T47D (cell line): ENCODE results near the gene ANKRD40CL.
"Not testable (repeated sequence)": the region's sequence is repeated elsewhere in the genome, so short reads cannot be mapped to it uniquely, and the experiment has no call there.

Experiments
- DNase-seq, 2 experiments: peaks; one replicate each; pipeline versions ENCODE4 v3.0.0 to v3.0.0-alpha.2; 2011 to 2012; ENCODE audit warnings: low read depth in 1 of 2, low spot score in 1 of 2
- JUND ChIP-seq: IDR thresholded peaks from 2 replicates; pipeline ENCODE4 v1.6.1; 2012; ENCODE audit warnings: low read depth
- in situ Hi-C: cut with HindIII; loops from 2 replicates; pipeline ENCODE4 v1.10.0; 2016; ENCODE audit warnings: low sequenced_read_pairs, low pct_unique_long_range_greater_than_20kb

ANKRD40CL gene, protein sequence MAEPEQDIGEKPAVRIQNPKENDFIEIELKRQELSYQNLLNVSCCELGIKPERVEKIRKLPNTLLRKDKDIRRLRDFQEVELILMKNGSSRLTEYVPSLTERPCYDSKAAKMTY

DNA sequence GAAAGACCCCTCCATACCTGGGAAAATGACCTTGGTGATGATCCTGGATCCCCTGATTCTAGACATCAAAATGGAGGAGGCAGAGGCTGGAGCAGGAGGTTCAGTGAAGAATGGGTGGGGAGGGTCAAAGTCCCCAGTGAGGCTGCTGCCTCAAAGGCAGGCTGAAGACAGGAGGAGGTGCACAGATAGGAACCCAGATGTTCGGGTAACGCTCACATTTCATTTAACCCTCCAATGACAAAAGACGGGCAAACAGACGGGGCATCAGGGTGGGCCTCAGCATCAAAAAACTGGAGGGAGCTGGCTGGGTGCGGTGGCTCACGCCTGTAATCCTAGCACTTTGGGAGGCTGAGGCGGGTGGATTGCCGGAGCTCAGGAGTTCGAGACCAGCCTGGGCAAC is at the start of gene ANKRD40CL:
Gene ANKRD40CL (minus strand): TSS at position 73 of the 400 bp plus-strand sequence. CDS start 605 bp downstream, outside the sequence.
- no peak for TF ChIP-seq JUND

DNA sequence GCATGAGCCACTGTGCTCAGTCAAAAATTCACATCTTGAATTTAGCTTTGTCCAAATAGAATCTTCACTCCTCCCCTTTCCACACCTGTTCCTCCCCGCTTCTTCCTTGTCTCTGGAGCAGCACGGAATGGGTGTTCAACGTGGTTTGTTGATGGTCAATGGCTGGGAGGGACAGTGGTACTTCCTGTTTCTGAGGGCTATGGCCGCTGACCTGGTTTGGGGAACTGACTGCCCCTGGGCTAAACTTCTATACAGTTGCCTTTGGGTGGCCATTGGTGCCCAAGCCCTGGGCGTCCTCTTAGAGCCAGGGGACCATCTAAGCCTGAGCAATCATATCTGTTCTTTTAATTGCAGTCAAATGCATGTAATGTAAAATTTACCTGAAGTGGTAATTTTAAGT is 49.0 kb upstream of the ANKRD40CL start:
- no peak for TF ChIP-seq JUND
- in situ Hi-C loops: no loop called here
- no peak for DNase-seq

More for the DNA sequence above, at the start of gene ANKRD40CL:
- in situ Hi-C loops: no loop called here
- no peak for DNase-seq

- no peak for DNase-seq
- no peak for TF ChIP-seq JUND
- in situ Hi-C loops: no loop called here
Observed at GRCh38 chr17:50815400-50815799, 48.1 kb upstream of the ANKRD40CL start.

- no peak; the same call in 1 of the 2 replicates for TF ChIP-seq JUND
- in situ Hi-C loops: no loop called here
- no peak for DNase-seq
Observed at GRCh38 chr17:50813583-50813982, 46.3 kb upstream of the ANKRD40CL start.

DNA sequence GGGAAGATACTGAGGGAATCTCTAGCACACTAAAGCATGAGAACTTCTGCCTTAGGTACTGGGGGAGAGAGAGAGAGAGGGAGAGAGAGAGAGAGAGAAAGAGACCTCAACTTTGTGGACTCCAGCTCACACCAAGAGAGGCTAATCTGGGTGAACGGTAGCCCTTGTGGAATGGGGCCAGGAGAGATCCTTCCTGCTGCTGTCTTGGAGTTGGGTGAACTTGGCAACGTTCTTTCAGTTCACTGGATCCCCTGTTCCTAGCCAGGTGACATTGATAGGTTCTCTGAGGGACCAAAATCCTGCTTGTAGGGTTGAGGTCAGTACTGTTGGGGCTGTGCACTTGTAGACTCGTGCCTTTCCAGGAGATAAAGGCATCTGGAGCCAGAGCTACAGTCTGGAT is 41.6 kb upstream of the ANKRD40CL start:
- no peak for TF ChIP-seq JUND
- DNase-seq: no peak

DNA sequence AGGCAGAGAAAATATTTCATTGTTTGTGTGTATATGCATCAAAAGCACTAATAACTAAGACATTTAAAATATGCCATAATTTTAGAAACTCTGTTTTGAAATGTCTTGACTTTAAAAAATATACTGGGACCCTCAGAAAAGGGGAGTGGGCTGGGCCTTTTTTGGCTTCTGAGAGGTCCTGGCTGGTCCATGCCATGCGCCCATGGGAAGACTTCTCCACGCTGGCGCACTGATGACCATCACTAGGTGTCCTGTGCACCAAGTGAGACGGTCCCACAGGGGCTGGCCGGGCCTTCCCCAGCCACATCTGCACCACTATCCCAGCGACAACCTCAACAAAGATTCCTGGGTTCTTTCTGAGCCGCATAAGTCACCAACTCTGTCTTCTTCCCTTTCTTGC is 41.1 kb upstream of the ANKRD40CL start:
- in situ Hi-C loops: no loop called here
- DNase-seq: no peak
- no peak for TF ChIP-seq JUND

More for the DNA sequence above, 41.6 kb upstream of the ANKRD40CL start:
- in situ Hi-C loops: no loop called here

DNA sequence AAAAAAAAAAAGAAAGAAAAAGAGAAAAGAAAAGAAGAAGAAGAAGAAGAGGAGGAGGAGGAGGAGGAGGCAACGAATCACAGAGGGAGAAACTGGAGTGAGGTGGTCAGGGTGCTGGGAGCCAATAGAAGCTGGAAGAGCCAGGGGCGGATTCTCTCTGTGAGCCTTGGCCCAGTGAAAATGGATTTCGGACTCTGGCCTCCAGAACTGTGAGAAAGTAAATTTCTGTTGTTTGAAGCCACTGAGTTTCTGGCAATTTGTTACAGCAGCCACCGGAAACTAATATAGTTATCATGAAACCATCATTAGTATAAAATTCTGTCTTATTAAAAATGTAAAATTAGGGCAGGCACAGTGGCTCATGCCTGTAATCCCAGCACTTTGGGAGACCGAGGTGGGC is 40.4 kb upstream of the ANKRD40CL start:
- in situ Hi-C loops: no loop called here
- no peak for DNase-seq
- TF ChIP-seq JUND: no peak

- TF ChIP-seq JUND: no peak
- in situ Hi-C loops: no loop called here
- no peak for DNase-seq
Observed at GRCh38 chr17:50807009-50807408, 39.7 kb upstream of the ANKRD40CL start.

DNA sequence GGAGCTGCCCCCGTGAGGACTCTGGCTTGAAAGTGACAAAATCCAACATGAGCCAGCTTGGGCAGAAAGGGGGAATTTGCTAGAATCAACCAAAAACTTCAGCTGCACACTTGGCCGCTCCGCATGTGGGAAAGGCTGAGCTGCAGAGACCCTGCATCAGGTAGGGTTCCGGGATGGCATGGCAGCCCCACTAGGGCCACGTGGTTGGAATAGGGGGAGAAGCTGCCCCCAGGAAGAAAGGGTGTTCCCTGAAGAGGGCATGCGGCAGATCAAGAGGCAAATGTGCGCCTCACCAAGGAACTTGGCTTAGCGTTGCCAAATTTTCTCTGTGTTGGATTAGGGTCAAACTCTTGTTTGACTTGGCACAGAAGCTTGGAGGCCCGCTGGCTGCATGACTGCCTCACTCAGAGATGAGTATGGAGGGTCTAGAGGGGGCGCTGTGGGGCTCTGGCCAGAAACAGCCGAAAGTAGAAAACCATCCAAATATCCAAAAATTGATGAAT is 38.9 kb upstream of the ANKRD40CL start:
- in situ Hi-C loops: no loop called here
- peak; percentile 48 to 92 for DNase-seq
- TF ChIP-seq JUND: no peak

GRCh38 chr17:50805486-50805885 is 38.2 kb upstream of the ANKRD40CL start:
- in situ Hi-C loops: no loop called here
- DNase-seq: no peak

GRCh38 chr17:50804749-50805475 is 37.6 kb upstream of the ANKRD40CL start:
- DNase-seq, in situ Hi-C loops: not testable (repeated sequence)

More at GRCh38 chr17:50805486-50805885, 38.2 kb upstream of the ANKRD40CL start:
- TF ChIP-seq JUND: no peak

- in situ Hi-C loops: no loop called here
- TF ChIP-seq JUND: no peak
Observed at GRCh38 chr17:50803676-50804075, 36.4 kb upstream of the ANKRD40CL start.

More at GRCh38 chr17:50803676-50804075, 36.4 kb upstream of the ANKRD40CL start:
- DNase-seq: no peak
